BLaER1 treated with 17β-estradiol and CSF1 and Interleukin-3, amounts not matched to agents 10 nM and 100 nM (cell line): Measurements from ENCODE around the gene KTN1.

ENCODE experiments used
- H3K27ac ChIP-seq, 11 experiments: shearing (Covaris generic); formaldehyde crosslinking; 2 replicates each; pipeline ENCODE4 v1.8.1; 2022
- H3K27me3 ChIP-seq, 11 experiments: shearing (Covaris generic); formaldehyde crosslinking; 2 replicates each; pipeline ENCODE4 v1.8.1; 2022
- H3K36me3 ChIP-seq, 11 experiments: shearing (Covaris generic); formaldehyde crosslinking; 2 replicates each; pipeline ENCODE4 v1.8.1; 2022
- H3K4me1 ChIP-seq, 10 experiments: shearing (Covaris generic); formaldehyde crosslinking; 2 replicates each; pipeline ENCODE4 v1.8.1; 2022
- H3K4me2 ChIP-seq, 11 experiments: shearing (Covaris generic); formaldehyde crosslinking; 2 replicates each; pipeline ENCODE4 v1.8.1; 2022
- H3K4me3 ChIP-seq, 10 experiments: shearing (Covaris generic); formaldehyde crosslinking; 2 replicates each; pipeline ENCODE4 v1.8.1; 2022
- H3K9ac ChIP-seq, 11 experiments: shearing (Covaris generic); formaldehyde crosslinking; 2 replicates each; pipeline ENCODE4 v1.8.1; 2022
- H3K9me3 ChIP-seq, 11 experiments: shearing (Covaris generic); formaldehyde crosslinking; replicated peaks in 1 of 11; 2 replicates each; pipeline ENCODE4 v1.8.1; 2022
- H4K20me1 ChIP-seq, 11 experiments: shearing (Covaris generic); formaldehyde crosslinking; 2 replicates each; pipeline ENCODE4 v1.8.1; 2022
- Cebpa-rat ChIP-seq, 11 experiments: shearing (Covaris generic); IDR thresholded peaks; 2 replicates each; pipeline ENCODE4 v1.8.1; 2022

Gene KTN1

DNA sequence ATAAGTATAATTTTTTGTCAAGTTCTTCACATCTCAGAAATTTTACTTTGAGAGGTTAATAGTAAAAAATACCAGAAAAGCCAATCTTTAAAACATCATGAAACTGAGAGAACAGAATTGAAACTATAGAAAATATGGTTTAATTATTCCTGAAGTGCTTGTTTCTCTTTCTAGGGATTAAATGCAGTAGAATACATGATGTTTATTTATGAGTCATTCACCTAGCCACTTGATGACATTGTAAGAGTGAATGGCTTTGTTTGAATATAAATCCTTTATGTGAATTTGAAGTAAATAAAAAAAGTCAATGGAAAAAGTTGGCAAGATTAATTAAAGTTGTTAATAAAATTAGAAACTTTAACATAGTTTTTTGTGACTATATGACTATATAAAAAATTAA, 48.4 kb downstream of the KTN1 start:
- TF ChIP-seq Cebpa-rat (IDR thresholded peaks at IDR 0.05): no peak
- Histone ChIP-seq H3K4me3 (no peak overlapping the region), H3K4me2 (no peak overlapping the region), H3K27me3 (no peaks in the 10 kb centered on the region), H3K4me1 (no peaks in the 10 kb centered on the region; a peak in 1 of 20 replicates), H3K36me3 (peaks cover 63 to 99% (median 92%) of the 10 kb centered on the region in 11 experiments), H4K20me1 (peaks cover 0 to 29% (median 4%) of the 10 kb centered on the region in 11 experiments; a peak in 7 of 22 replicates), H3K9ac (no peak overlapping the region), H3K27ac (no peak overlapping the region), H3K9me3 (no peaks in the 10 kb centered on the region)

DNA sequence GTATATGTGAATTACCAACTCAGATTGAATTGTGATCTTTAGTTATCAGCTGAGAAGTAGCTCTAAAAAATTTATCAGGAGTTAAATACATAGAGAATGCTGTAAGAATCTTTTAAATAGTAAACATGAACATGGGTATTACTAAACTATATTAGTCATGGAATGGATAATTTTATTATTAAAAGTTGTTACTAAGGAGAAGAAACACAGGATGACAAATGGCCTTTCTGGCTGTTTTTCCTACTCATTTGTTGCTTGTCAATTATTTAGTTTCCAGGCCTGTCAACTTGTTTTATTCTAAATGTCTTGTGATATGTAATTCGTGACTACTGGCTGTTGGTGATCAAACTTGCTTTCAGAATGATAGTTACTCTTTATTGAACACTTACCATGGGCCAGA, 58.7 kb downstream of the KTN1 start:
- Histone ChIP-seq H3K4me1 (no peaks in the 10 kb centered on the region; a peak in 1 of 20 replicates), H3K4me3 (no peak overlapping the region), H4K20me1 (no peaks in the 10 kb centered on the region; a peak in 1 of 22 replicates), H3K27me3 (no peaks in the 10 kb centered on the region), H3K9me3 (no peaks in the 10 kb centered on the region), H3K4me2 (no peak overlapping the region), H3K36me3 (peaks cover 79 to 100% (median 98%) of the 10 kb centered on the region in 11 experiments), H3K9ac (no peak overlapping the region), H3K27ac (no peak overlapping the region)
- TF ChIP-seq Cebpa-rat (IDR thresholded peaks at IDR 0.05): no peak

DNA sequence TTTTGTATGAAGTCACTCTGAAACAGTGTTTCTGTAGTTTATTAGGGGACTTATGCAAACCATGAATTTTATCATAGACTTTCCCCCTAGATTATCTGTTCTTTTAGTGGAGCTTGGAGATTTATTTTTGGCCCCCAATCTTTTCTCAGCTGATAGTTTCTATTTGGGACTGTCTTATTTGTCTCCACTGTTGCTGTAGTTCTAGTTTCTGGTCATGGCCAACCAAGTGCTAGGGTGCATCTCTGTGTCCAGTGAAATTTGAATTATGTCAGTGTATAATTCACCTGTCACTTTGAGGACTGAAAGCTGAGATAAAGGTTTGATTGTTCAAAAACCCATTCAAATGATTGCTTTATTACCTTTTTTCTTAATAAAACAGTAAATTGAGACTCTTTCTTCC, 61.3 kb downstream of the KTN1 start:
- peaks cover 0 to 10% (median 0%) of the 10 kb centered on the region in 10 experiments; a peak in 4 of 20 replicates for H3K4me1 ChIP-seq
- H3K9ac ChIP-seq: no peak overlapping the region
- peaks cover 0 to 5% (median 0%) of the 10 kb centered on the region in 11 experiments; a peak in 3 of 22 replicates for H4K20me1 ChIP-seq
- no peak overlapping the region for H3K4me3 ChIP-seq
- H3K4me2 ChIP-seq: no peak overlapping the region
- no peak for TF ChIP-seq Cebpa-rat (IDR thresholded peaks at IDR 0.05)
- H3K36me3 ChIP-seq: peaks cover 69 to 100% (median 94%) of the 10 kb centered on the region in 11 experiments
- no peak overlapping the region for H3K27ac ChIP-seq
- no peaks in the 10 kb centered on the region for H3K27me3 ChIP-seq
- H3K9me3 ChIP-seq: no peaks in the 10 kb centered on the region

DNA sequence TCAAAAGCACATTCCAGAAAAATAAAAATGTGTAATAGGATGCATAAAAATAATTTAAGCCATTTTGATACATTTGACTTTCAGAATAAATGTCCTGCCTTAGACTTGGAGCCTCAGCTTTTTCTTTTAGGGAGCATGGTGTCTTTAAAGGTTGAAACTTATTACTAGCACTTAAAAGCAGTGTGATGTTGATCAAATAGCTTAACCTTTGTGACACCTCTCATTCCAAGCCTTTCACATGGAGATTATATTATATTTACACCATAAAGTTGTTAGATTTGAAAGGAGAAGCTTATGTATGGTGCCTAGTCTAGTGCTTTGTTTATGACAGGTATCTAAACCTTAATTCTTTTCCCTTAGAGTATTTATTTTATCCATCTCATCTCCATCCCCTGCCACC, 61.9 kb downstream of the KTN1 start:
- no peaks in the 10 kb centered on the region for H3K9me3 ChIP-seq
- no peak overlapping the region for H3K9ac ChIP-seq
- no peak overlapping the region for H3K4me3 ChIP-seq
- peaks cover 0 to 5% (median 0%) of the 10 kb centered on the region in 11 experiments; a peak in 3 of 22 replicates for H4K20me1 ChIP-seq
- H3K36me3 ChIP-seq: peaks cover 68 to 100% (median 90%) of the 10 kb centered on the region in 11 experiments
- peaks cover 0 to 10% (median 0%) of the 10 kb centered on the region in 10 experiments; a peak in 4 of 20 replicates for H3K4me1 ChIP-seq
- H3K27ac ChIP-seq: no peak overlapping the region
- H3K4me2 ChIP-seq: no peak overlapping the region
- no peak for TF ChIP-seq Cebpa-rat (IDR thresholded peaks at IDR 0.05)
- no peaks in the 10 kb centered on the region for H3K27me3 ChIP-seq

DNA sequence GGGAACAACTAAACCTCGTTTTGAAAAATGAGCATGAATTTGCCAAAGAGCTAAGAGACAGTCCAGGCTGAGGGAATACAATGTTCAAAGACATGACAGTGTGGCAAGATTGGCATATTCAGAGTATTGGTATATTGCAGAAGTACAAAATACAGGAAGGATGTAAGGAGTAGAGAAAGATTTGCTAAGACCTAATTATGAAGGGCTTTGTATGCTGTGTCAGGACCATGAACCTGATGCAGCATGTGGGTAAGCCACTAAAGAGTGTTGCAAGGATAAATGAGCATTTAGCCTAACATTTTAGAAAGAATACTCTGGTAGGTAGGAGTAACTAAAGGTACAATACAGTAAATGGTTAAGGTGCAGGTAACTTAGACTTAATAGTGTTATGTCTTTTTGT, 65.1 kb downstream of the KTN1 start:
- no peak overlapping the region for H3K9ac ChIP-seq
- peaks cover 0 to 5% (median 0%) of the 10 kb centered on the region in 11 experiments; a peak in 2 of 22 replicates for H4K20me1 ChIP-seq
- no peak for TF ChIP-seq Cebpa-rat (IDR thresholded peaks at IDR 0.05)
- no peak overlapping the region for H3K27ac ChIP-seq
- H3K9me3 ChIP-seq: no peaks in the 10 kb centered on the region
- no peak overlapping the region for H3K4me3 ChIP-seq
- H3K4me2 ChIP-seq: no peak overlapping the region
- H3K36me3 ChIP-seq: peaks cover 77 to 97% (median 89%) of the 10 kb centered on the region in 11 experiments
- peaks cover 0 to 10% (median 0%) of the 10 kb centered on the region in 10 experiments; a peak in 4 of 20 replicates for H3K4me1 ChIP-seq
- H3K27me3 ChIP-seq: no peaks in the 10 kb centered on the region

DNA sequence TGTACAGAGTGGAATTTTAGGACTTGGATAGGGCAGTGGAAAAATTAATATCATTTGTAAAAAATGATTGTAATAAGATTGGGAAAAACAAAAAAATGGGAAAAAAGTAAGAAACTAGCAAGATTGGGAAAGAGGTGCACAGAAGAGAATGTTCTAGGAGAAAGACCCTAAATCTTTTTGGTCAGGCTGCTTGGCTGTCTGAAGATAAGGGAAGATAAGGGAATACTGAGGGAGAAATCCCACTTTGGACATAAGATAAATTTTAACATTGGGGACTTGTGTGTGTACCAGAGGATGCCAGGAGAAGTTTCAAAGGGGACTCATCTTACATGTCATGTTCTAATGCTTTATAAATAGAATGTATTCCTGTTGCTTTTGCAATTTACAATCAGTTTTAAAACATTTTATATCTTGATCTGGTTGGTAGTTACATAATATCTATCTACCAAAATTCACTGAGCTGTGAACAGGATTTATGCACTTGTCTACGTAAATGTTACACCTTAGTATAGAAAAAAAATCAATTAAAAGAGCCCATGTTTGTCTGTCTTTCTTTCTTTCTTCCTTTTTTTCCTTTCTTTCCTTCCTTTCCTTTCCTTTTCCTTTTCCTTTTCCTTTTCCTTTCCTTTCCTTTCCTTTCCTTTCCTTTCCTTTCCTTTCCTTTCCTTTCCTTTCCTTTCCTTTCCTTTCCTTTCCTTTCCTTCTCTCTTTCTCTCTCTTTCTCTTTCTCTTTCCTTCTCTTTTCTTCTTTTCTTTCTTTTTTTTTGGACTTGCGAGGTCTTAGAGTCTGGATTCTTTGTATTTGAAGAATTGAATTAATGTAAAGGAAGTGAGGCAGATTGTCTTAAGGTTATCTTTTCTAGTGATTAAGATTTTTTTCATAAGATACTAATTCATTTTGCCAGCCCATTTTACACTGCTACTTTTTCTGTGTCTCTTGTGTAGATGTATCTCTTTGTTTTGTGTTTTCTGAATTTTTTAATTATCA, 66.1 kb downstream of the KTN1 start:
- Histone ChIP-seq H3K36me3 (peaks cover 80 to 97% (median 89%) of the 10 kb centered on the region in 11 experiments), H3K9me3 (no peaks in the 10 kb centered on the region), H3K4me1 (peaks cover 0 to 10% (median 0%) of the 10 kb centered on the region in 10 experiments; a peak in 4 of 20 replicates), H3K27me3 (no peaks in the 10 kb centered on the region), H3K9ac (no peak overlapping the region), H3K27ac (no peak overlapping the region), H3K4me3 (no peak overlapping the region), H3K4me2 (no peak overlapping the region), H4K20me1 (peaks cover 0 to 5% (median 0%) of the 10 kb centered on the region in 11 experiments; a peak in 2 of 22 replicates)
- TF ChIP-seq Cebpa-rat (IDR thresholded peaks at IDR 0.05): no peak

DNA sequence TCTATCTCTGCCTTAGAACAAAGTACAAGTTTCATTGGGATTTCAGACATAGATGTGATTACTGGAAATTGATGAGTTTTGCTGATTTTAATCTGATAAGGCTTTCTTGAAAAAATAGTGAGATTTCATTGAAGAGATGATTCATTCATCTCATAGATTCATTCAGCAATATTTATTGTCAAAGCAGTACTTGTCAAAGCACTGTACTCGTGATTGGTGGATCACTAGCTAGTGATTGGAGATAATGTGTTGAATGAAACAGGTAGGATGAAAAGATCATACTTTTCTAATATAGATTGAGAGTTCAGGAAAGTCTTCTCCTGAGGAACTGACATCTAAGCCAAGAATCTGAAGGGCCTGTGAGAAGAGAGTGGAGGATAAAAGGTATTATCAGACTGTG, 71.0 kb downstream of the KTN1 start:
- no peak overlapping the region for H3K9ac ChIP-seq
- TF ChIP-seq Cebpa-rat (IDR thresholded peaks at IDR 0.05): no peak
- no peak overlapping the region for H3K27ac ChIP-seq
- H3K4me2 ChIP-seq: no peak overlapping the region
- H3K4me3 ChIP-seq: no peak overlapping the region
- peaks cover 86 to 98% (median 92%) of the 10 kb centered on the region in 11 experiments for H3K36me3 ChIP-seq
- H3K9me3 ChIP-seq: no peaks in the 10 kb centered on the region
- H3K27me3 ChIP-seq: no peaks in the 10 kb centered on the region
- no peaks in the 10 kb centered on the region for H3K4me1 ChIP-seq
- H4K20me1 ChIP-seq: 0 out of 22 replicates have a peak, but pooled peaks cover 0 to 5% (median 0%) of the 10 kb centered on the region in 11 experiments

DNA sequence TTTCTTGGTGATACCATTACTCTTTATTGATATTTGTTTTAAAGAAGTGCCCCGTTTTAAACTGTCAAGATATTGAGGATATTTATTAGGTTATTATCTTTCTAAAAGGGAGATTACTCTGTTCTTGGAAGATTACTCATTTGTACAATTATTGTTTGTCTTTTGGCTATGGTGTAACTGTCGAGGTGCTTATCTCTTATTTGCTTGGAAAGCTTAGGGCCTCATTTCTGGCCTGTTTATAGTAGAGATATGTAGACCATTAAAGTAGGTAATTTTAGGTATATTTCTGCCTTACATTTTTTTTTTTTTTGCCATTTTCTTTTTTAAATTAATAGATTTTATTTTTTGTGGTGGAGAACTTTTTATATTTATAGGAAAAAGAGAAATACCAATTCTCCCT, 74.2 kb downstream of the KTN1 start:
- H3K36me3 ChIP-seq: peaks cover 88 to 100% (median 99%) of the 10 kb centered on the region in 11 experiments

DNA sequence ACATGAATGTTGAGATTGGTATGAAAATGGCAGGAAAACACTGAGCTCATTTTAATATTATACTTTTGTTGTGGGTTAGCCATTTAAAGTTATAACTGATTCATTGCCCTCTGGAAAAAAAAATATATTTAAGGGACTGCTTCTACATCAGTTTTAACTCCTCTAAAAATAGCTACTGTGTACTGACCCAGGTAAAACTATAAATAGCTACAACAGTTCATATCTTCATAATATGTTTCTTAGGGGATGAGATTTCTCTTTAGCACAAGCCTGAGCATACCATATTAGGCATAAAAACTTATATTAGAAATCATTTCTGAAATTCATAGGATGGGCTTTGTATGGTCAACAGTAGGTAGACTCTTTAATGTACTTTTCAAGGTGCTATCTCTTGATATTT, 81.0 kb downstream of the KTN1 start:
- Histone ChIP-seq H4K20me1 (no peaks in the 10 kb centered on the region; a peak in 1 of 22 replicates), H3K9ac (no peak overlapping the region), H3K27ac (no peak overlapping the region), H3K27me3 (no peaks in the 10 kb centered on the region), H3K9me3 (no peaks in the 10 kb centered on the region), H3K4me1 (no peaks in the 10 kb centered on the region), H3K36me3 (peaks cover 68 to 100% (median 94%) of the 10 kb centered on the region in 11 experiments), H3K4me3 (no peak overlapping the region), H3K4me2 (no peak overlapping the region)
- TF ChIP-seq Cebpa-rat (IDR thresholded peaks at IDR 0.05): no peak

More for the DNA sequence above, 74.2 kb downstream of the KTN1 start:
- TF ChIP-seq Cebpa-rat (IDR thresholded peaks at IDR 0.05): no peak
- H3K9ac ChIP-seq: no peak overlapping the region
- no peak overlapping the region for H3K4me3 ChIP-seq
- H3K4me1 ChIP-seq: no peaks in the 10 kb centered on the region
- no peak overlapping the region for H3K4me2 ChIP-seq
- 0 out of 22 replicates have a peak, but pooled peaks cover 0 to 5% (median 0%) of the 10 kb centered on the region in 11 experiments for H4K20me1 ChIP-seq
- no peak overlapping the region for H3K27ac ChIP-seq
- H3K27me3 ChIP-seq: no peaks in the 10 kb centered on the region
- no peaks in the 10 kb centered on the region for H3K9me3 ChIP-seq
